HUES48 (cell line): Measurements from ENCODE around the gene OGFOD1.
"Not testable (repeated sequence)": the region's sequence is repeated elsewhere in the genome, so short reads cannot be mapped to it uniquely, and the experiment has no call there.

Experiments
- H3K27ac ChIP-seq: one replicate; pipeline ENCODE4 v1.7.0; 2013; ENCODE audit warnings: low read depth, low read length, inconsistent platforms
- H3K27me3 ChIP-seq: 2 replicates; pipeline ENCODE4 v1.6.1; 2013; ENCODE audit warnings: mild to moderate bottlenecking, low read length; ENCODE audit not compliant: control insufficient read depth, insufficient read depth
- H3K36me3 ChIP-seq: 2 replicates; pipeline ENCODE4 v1.6.1; 2013; ENCODE audit warnings: low read length; ENCODE audit not compliant: control insufficient read depth, insufficient read depth
- H3K4me1 ChIP-seq: 2 replicates; pipeline ENCODE4 v1.6.1; 2013; ENCODE audit warnings: mild to moderate bottlenecking, low read length; ENCODE audit not compliant: control insufficient read depth, insufficient read depth
- H3K4me3 ChIP-seq: 2 replicates; pipeline ENCODE4 v1.5.1; 2013; ENCODE audit warnings: mild to moderate bottlenecking, low read depth, low read length
- H3K9ac ChIP-seq: 2 replicates; pipeline ENCODE4 v1.6.1; 2013; ENCODE audit warnings: mild to moderate bottlenecking, low read depth, low read length, moderate library complexity
- H3K9me3 ChIP-seq: 2 replicates; pipeline ENCODE4 v1.6.1; 2013; ENCODE audit warnings: low read length; ENCODE audit not compliant: control insufficient read depth, insufficient read depth

The OGFOD1 gene

GRCh38 chr16:56480776-56481467 is 29.6 kb downstream of the OGFOD1 start:
- Histone ChIP-seq H3K9me3 (no peaks in the 10 kb centered on the region), H3K9ac (no peak overlapping the region), H3K27ac (no peak overlapping the region), H3K4me1 (no peaks in the 10 kb centered on the region), H3K27me3 (no peaks in the 10 kb centered on the region), H3K36me3 (peaks cover 36% of the 10 kb centered on the region), H3K4me3 (no peak overlapping the region)

- no peak overlapping the region for H3K9ac ChIP-seq
- H3K27me3 ChIP-seq: no peaks in the 10 kb centered on the region
- no peaks in the 10 kb centered on the region for H3K9me3 ChIP-seq
- H3K36me3 ChIP-seq: peaks cover 29% of the 10 kb centered on the region
- H3K27ac ChIP-seq: no peak overlapping the region
- H3K4me1 ChIP-seq: no peaks in the 10 kb centered on the region
- no peak overlapping the region for H3K4me3 ChIP-seq
These were observed 30.2 kb downstream of the OGFOD1 start for GRCh38 chr16:56481468-56482122.

- H3K27me3 ChIP-seq: no peaks in the 10 kb centered on the region
- H3K9ac ChIP-seq: no peak overlapping the region
- H3K4me1 ChIP-seq: no peaks in the 10 kb centered on the region
- no peak overlapping the region for H3K4me3 ChIP-seq
- peaks cover 19% of the 10 kb centered on the region for H3K36me3 ChIP-seq
- no peaks in the 10 kb centered on the region for H3K9me3 ChIP-seq
- no peak overlapping the region for H3K27ac ChIP-seq
These were observed 31.4 kb downstream of the OGFOD1 start for GRCh38 chr16:56482683-56483236.

- H3K27me3 ChIP-seq: no peaks in the 10 kb centered on the region
- no peak overlapping the region for H3K9ac ChIP-seq
- no peak overlapping the region for H3K4me3 ChIP-seq
- no peaks in the 10 kb centered on the region for H3K9me3 ChIP-seq
- H3K4me1 ChIP-seq: no peaks in the 10 kb centered on the region
- peaks cover 14% of the 10 kb centered on the region for H3K36me3 ChIP-seq
- no peak overlapping the region for H3K27ac ChIP-seq
These were observed 32.0 kb downstream of the OGFOD1 start for GRCh38 chr16:56483394-56483793.

GRCh38 chr16:56488035-56488434 is 36.7 kb downstream of the OGFOD1 start:
- Histone ChIP-seq H3K36me3 (peaks cover 7% of the 10 kb centered on the region; the same call in 1 of the 2 replicates), H3K27me3 (no peaks in the 10 kb centered on the region), H3K4me1 (no peaks in the 10 kb centered on the region), H3K4me3 (no peak overlapping the region), H3K9me3 (no peaks in the 10 kb centered on the region), H3K9ac (no peak overlapping the region), H3K27ac (no peak overlapping the region)

GRCh38 chr16:56488868-56489267 is 37.5 kb downstream of the OGFOD1 start:
- not testable (repeated sequence) for H3K36me3 ChIP-seq

GRCh38 chr16:56491657-56492261 is 40.4 kb downstream of the OGFOD1 start:
- H3K4me3 ChIP-seq: no peak overlapping the region
- H3K27ac ChIP-seq: no peak overlapping the region
- H3K27me3 ChIP-seq: no peaks in the 10 kb centered on the region
- H3K9ac ChIP-seq: no peak overlapping the region
- H3K36me3 ChIP-seq: peaks cover 1% of the 10 kb centered on the region; the same call in 1 of the 2 replicates
- no peaks in the 10 kb centered on the region for H3K4me1 ChIP-seq
- no peaks in the 10 kb centered on the region for H3K9me3 ChIP-seq

More at GRCh38 chr16:56488868-56489267, 37.5 kb downstream of the OGFOD1 start:
- H3K27ac ChIP-seq, H3K4me1 ChIP-seq, H3K4me3 ChIP-seq, H3K27me3 ChIP-seq, H3K9me3 ChIP-seq, H3K9ac ChIP-seq: not testable (repeated sequence)

- peaks cover 11% of the 10 kb centered on the region for H3K36me3 ChIP-seq
These were observed 41.8 kb downstream of the OGFOD1 start for GRCh38 chr16:56493126-56493525.

GRCh38 chr16:56493815-56494214 is 42.5 kb downstream of the OGFOD1 start:
- Histone ChIP-seq H3K9me3 (no peaks in the 10 kb centered on the region), H3K9ac (no peak overlapping the region), H3K4me3 (no peak overlapping the region), H3K27ac (no peak overlapping the region), H3K27me3 (no peaks in the 10 kb centered on the region), H3K4me1 (no peaks in the 10 kb centered on the region), H3K36me3 (peaks cover 18% of the 10 kb centered on the region)

More at GRCh38 chr16:56493126-56493525, 41.8 kb downstream of the OGFOD1 start:
- Histone ChIP-seq H3K9me3 (no peaks in the 10 kb centered on the region), H3K9ac (no peak overlapping the region), H3K4me3 (no peak overlapping the region), H3K27me3 (no peaks in the 10 kb centered on the region), H3K27ac (no peak overlapping the region), H3K4me1 (no peaks in the 10 kb centered on the region)

GRCh38 chr16:56505181-56505580 is 53.8 kb downstream of the OGFOD1 start:
- Histone ChIP-seq H3K27me3 (no peaks in the 10 kb centered on the region), H3K4me1 (no peaks in the 10 kb centered on the region), H3K36me3 (peaks cover 25% of the 10 kb centered on the region)

GRCh38 chr16:56506941-56507340 is 55.6 kb downstream of the OGFOD1 start:
- H3K36me3 ChIP-seq: peaks cover 12% of the 10 kb centered on the region
- no peak overlapping the region for H3K4me3 ChIP-seq
- H3K9me3 ChIP-seq: no peaks in the 10 kb centered on the region
- H3K4me1 ChIP-seq: no peaks in the 10 kb centered on the region
- no peak overlapping the region for H3K27ac ChIP-seq
- H3K27me3 ChIP-seq: no peaks in the 10 kb centered on the region
- no peak overlapping the region for H3K9ac ChIP-seq

More at GRCh38 chr16:56505181-56505580, 53.8 kb downstream of the OGFOD1 start:
- no peaks in the 10 kb centered on the region for H3K9me3 ChIP-seq
- no peak overlapping the region for H3K4me3 ChIP-seq
- H3K27ac ChIP-seq: no peak overlapping the region
- no peak overlapping the region for H3K9ac ChIP-seq
